ENCODE data around the gene CD2. TPM values are rescaled to one million over a fixed set of nuclear protein-coding genes. Genes with fewer than 3 reads are reported as not detected.

CD2 gene
- total RNA-seq, 1 experiment from 2014 or later = not detected

Other genes starting within 250 kb of the CD2 start
- gene CD58, start 183.4 kb upstream of the CD2 start, total RNA-seq (2022) = 11.0 and 13.4 TPM in 2 replicates
- gene IGSF3, start 86.7 kb upstream of the CD2 start, total RNA-seq (2022) = 3.5 and 4.6 TPM in 2 replicates
- 45.2 and 61.0 TPM in 2 replicates for gene PTGFRN, start 155.5 kb downstream of the CD2 start, total RNA-seq (2022)
- 0.37 and 0.42 TPM in 2 replicates for gene CD101, start 247.3 kb downstream of the CD2 start, total RNA-seq (2022)